Measurements from ENCODE around the gene CRIP1. TPM values are rescaled to one million over a fixed set of nuclear protein-coding genes. Genes with fewer than 3 reads are reported as not detected.

Gene CRIP1
- polyA plus RNA-seq, 1 experiment, result 0.74 TPM

DNA sequence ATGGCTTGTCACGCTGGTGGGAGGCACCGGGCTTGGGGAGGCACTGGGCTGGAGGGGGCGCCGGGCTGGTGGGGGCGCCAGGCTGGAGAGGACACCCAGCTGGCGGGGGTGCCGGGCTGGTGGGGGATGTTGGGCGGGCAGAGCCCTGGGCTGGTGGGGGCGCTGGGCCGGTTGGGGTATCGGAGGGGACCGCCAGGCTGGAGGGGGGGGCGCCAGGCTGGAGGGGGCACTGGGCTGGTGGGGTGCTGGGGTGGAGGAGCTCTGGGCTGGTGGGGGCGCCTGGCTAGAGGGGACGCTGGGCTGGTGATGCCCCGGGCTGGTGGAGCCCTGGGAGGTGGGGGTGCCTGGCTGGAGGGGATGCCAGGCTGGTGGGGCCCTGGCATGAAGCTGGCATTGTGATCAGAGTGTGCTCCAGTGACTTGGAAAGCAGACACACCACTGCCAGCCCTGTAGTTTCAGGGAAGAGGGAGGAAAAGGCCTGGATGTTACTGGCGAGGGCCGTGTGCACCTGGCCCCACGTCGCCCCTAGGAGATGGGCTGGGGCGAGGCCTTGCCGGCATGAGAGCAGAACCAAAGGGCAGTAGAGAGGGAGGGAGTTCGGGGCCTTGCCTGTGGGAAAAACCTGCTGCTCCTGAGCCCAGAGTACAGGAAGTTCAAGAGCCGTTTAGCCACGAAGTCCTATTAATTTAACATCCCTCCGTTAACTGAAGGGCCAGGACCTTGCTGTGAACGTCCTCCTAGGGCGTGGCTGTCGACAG is 17.4 kb downstream of the CRIP1 start:
- H3K27me3 ChIP-seq (ENCODE audit: control insufficient read depth, insufficient read depth, low read length), result peaks cover 5% of the 10 kb centered on the region
- ChIA-PET POLR2A (no interaction called here), CTCF (no interaction called here)
- TF ChIP-seq, protein P1, sequence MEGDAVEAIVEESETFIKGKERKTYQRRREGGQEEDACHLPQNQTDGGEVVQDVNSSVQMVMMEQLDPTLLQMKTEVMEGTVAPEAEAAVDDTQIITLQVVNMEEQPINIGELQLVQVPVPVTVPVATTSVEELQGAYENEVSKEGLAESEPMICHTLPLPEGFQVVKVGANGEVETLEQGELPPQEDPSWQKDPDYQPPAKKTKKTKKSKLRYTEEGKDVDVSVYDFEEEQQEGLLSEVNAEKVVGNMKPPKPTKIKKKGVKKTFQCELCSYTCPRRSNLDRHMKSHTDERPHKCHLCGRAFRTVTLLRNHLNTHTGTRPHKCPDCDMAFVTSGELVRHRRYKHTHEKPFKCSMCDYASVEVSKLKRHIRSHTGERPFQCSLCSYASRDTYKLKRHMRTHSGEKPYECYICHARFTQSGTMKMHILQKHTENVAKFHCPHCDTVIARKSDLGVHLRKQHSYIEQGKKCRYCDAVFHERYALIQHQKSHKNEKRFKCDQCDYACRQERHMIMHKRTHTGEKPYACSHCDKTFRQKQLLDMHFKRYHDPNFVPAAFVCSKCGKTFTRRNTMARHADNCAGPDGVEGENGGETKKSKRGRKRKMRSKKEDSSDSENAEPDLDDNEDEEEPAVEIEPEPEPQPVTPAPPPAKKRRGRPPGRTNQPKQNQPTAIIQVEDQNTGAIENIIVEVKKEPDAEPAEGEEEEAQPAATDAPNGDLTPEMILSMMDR (IDR thresholded peaks at IDR 0.05; ENCODE audit: low read depth, low read length), result no peak
- no peak overlapping the region for H3K4me3 ChIP-seq (ENCODE audit: low read depth, low read length)
- no peak for DNase-seq (ENCODE audit: low read depth, low spot score)
- no peak overlapping the region for H3K27ac ChIP-seq (ENCODE audit: low read depth, low read length)
- no peaks in the 10 kb centered on the region for H3K9me3 ChIP-seq (ENCODE audit: control insufficient read depth, insufficient read depth, low read length)

DNA sequence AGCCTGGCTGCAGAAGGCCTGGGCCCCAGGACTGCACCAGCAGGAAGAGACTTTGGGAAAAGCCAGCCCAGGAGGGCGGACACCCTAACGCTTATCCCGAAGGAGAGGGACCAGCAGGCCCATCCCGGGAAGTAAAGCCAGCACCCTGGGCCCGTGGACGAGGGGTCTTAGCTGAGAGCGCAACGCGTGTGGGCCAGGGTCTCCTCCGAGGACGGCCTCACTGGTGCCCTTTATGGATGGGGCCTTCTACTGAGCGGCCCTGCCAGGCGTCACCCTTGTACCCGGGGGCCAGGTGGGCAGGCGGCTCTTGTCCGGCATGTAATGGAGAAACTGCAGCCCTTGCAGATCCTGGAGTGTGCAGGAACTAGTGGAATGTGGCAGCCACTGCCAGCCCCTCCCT is 18.4 kb downstream of the CRIP1 start:
- no peaks in the 10 kb centered on the region for H3K9me3 ChIP-seq (ENCODE audit: control insufficient read depth, insufficient read depth, low read length)
- ChIA-PET POLR2A (no interaction called here), CTCF (no interaction called here)
- H3K4me3 ChIP-seq (ENCODE audit: low read depth, low read length), result no peak overlapping the region
- TF ChIP-seq, protein P1 (IDR thresholded peaks at IDR 0.05; ENCODE audit: low read depth, low read length), result no peak
- DNase-seq (ENCODE audit: low read depth, low spot score), result no peak
- peaks cover 5% of the 10 kb centered on the region for H3K27me3 ChIP-seq (ENCODE audit: control insufficient read depth, insufficient read depth, low read length)
- no peak overlapping the region for H3K27ac ChIP-seq (ENCODE audit: low read depth, low read length)

DNA sequence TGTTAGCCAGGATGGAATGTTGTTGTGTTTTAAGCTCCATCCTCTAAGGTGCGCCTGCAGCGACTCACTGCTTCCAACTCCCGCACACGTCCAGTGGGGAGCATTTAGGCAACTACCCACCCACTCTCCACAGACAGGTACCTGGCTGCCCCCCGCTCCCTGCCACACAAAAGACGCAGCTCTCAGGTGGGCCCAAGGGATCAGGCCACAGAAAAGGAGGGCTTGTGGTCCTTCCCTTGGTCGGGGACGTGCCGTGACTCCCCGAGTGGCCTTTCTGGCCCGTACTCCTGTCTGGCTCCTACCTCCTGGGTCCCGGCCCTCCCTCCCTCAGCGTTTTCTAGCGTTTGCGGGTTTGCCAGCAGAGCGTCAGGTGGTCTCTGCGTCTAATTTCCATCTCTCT is 20.6 kb downstream of the CRIP1 start:
- no peak for DNase-seq (ENCODE audit: low read depth, low spot score)
- Histone ChIP-seq H3K4me3 (ENCODE audit: low read depth, low read length) (no peak overlapping the region), H3K27ac (ENCODE audit: low read depth, low read length) (no peak overlapping the region), H3K27me3 (ENCODE audit: control insufficient read depth, insufficient read depth, low read length) (peaks cover 7% of the 10 kb centered on the region), H3K9me3 (ENCODE audit: control insufficient read depth, insufficient read depth, low read length) (no peaks in the 10 kb centered on the region)
- CTCF ChIA-PET, result interaction anchor here (0.8 kb wide), 1 partner anchor 31 kb away, joined by 3 read pairs; no protein-coding TSS in a partner anchor
- POLR2A ChIA-PET, result no interaction called here
- TF ChIP-seq, protein P1 (IDR thresholded peaks at IDR 0.05; ENCODE audit: low read depth, low read length), result no peak

GRCh38 chr14:105508069-105508468 is 21.4 kb downstream of the CRIP1 start:
- CTCF ChIA-PET, result no interaction called here
- H3K27me3 ChIP-seq (ENCODE audit: control insufficient read depth, insufficient read depth, low read length), result peaks cover 7% of the 10 kb centered on the region
- no peaks in the 10 kb centered on the region for H3K9me3 ChIP-seq (ENCODE audit: control insufficient read depth, insufficient read depth, low read length)
- DNase-seq (ENCODE audit: low read depth, low spot score), result no peak
- H3K4me3 ChIP-seq (ENCODE audit: low read depth, low read length), result no peak overlapping the region
- POLR2A ChIA-PET, result no interaction called here
- TF ChIP-seq, protein P1 (IDR thresholded peaks at IDR 0.05; ENCODE audit: low read depth, low read length), result no peak
- no peak overlapping the region for H3K27ac ChIP-seq (ENCODE audit: low read depth, low read length)

DNA sequence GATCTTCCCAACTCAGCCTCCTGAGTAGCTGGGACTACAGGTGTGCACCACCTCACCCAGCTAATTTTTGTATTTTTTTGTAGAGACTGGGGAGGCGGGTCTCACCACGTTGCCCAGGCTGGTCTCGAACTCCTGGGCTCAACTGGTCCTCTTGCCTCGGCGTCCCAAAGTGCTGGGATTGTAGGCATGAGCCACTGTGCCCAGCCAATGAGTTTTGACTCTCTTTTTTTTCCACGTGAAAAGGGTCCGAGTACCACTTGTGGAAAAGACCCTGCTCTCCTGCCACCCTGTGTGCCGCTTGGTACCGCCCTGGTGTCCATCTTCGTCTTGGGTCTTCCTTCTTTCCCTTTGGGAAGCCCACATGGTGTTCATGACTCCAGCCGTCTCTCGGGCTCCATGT is 21.9 kb downstream of the CRIP1 start:
- Histone ChIP-seq H3K27me3 (ENCODE audit: control insufficient read depth, insufficient read depth, low read length) (peaks cover 7% of the 10 kb centered on the region), H3K4me3 (ENCODE audit: low read depth, low read length) (no peak overlapping the region), H3K9me3 (ENCODE audit: control insufficient read depth, insufficient read depth, low read length) (no peaks in the 10 kb centered on the region), H3K27ac (ENCODE audit: low read depth, low read length) (no peak overlapping the region)
- TF ChIP-seq, protein P1 (IDR thresholded peaks at IDR 0.05; ENCODE audit: low read depth, low read length), result no peak
- ChIA-PET CTCF (no interaction called here), POLR2A (no interaction called here)
- no peak for DNase-seq (ENCODE audit: low read depth, low spot score)
